Measurements from ENCODE around the gene NOTCH3. TPM values are rescaled to one million over a fixed set of nuclear protein-coding genes. Genes with fewer than 3 reads are reported as not detected.

The NOTCH3 gene
- polyA plus RNA-seq, 1 experiment = 37.6 TPM

GRCh38 chr19:15120135-15121026 is 80.4 kb downstream of the NOTCH3 start:
- no peaks in the 10 kb centered on the region for H3K27me3 ChIP-seq (ENCODE audit: control insufficient read depth, insufficient read depth, low read length)
- TF ChIP-seq CTCF (IDR thresholded peaks at IDR 0.05; ENCODE audit: insufficient read depth, low read depth, low read length) = no peak
- ChIA-PET CTCF (no interaction called here), POLR2A (no interaction called here)
- H3K4me3 ChIP-seq (ENCODE audit: low read depth, low read length) = no peak overlapping the region
- no peak for DNase-seq (ENCODE audit: low read depth)
- H3K36me3 ChIP-seq (ENCODE audit: control insufficient read depth, insufficient read depth, low read length) = peaks cover 39% of the 10 kb centered on the region

DNA sequence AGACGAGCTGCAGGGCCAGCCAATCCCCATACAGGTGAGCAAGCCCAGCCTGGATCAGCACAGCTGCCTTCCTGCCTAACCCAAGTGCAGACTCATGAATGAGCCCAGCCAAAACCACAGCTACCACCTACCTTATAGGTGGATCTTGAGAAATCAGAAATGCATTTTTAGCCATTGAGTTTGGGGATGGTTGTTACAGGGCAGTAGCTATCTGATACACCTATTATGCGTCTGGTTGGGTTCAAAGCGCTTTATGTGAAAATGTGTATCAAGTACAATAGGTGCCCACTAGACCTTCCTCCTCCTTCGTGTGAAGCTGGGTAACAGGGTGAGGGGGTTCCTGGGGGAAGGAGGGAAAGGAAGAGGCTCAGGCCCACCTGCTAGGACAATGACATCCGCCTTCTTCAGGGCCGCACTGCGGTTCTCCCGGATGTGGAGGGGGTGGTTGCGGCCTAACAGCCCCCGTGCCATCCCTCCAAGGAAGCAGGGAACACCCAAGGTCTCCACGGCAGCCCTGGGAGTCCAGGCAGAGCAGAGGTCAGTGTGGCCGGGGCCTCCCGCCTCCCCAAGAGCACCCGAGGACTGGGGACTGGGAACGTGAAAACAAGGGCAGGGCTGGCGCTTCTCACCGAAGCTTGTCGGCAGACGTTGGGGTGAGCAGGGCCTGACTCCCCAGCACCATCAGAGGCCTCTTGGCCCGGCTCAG is 81.9 kb downstream of the NOTCH3 start:
- H3K36me3 ChIP-seq (ENCODE audit: control insufficient read depth, insufficient read depth, low read length) = peaks cover 44% of the 10 kb centered on the region
- ChIA-PET CTCF (no interaction called here), POLR2A (no interaction called here)
- H3K27me3 ChIP-seq (ENCODE audit: control insufficient read depth, insufficient read depth, low read length) = no peaks in the 10 kb centered on the region
- no peak for DNase-seq (ENCODE audit: low read depth)
- no peak overlapping the region for H3K4me3 ChIP-seq (ENCODE audit: low read depth, low read length)
- no peak for TF ChIP-seq CTCF (IDR thresholded peaks at IDR 0.05; ENCODE audit: insufficient read depth, low read depth, low read length)

DNA sequence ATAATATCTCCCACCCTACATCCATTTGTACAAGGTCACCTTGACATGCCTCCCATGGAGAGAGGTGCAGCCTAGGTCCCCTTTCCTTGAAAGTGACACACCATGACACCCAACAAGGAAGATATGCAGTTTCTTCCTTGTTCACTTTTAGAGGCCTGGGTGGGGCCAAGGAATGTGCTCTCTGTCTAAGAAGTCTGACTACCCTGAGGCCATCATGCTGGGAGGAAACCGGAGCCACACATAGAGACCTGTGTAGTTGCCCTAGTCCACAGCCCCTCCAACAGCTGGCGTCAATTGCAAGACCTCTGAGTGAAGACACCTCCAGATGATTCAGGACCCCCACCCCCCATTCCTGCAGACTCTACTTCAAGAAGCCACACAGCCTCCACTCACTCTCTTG is 82.5 kb downstream of the NOTCH3 start:
- Histone ChIP-seq H3K36me3 (ENCODE audit: control insufficient read depth, insufficient read depth, low read length) (peaks cover 51% of the 10 kb centered on the region), H3K27me3 (ENCODE audit: control insufficient read depth, insufficient read depth, low read length) (no peaks in the 10 kb centered on the region), H3K4me3 (ENCODE audit: low read depth, low read length) (no peak overlapping the region)
- TF ChIP-seq CTCF (IDR thresholded peaks at IDR 0.05; ENCODE audit: insufficient read depth, low read depth, low read length) = no peak
- DNase-seq (ENCODE audit: low read depth) = no peak
- ChIA-PET CTCF (no interaction called here), POLR2A (no interaction called here)

DNA sequence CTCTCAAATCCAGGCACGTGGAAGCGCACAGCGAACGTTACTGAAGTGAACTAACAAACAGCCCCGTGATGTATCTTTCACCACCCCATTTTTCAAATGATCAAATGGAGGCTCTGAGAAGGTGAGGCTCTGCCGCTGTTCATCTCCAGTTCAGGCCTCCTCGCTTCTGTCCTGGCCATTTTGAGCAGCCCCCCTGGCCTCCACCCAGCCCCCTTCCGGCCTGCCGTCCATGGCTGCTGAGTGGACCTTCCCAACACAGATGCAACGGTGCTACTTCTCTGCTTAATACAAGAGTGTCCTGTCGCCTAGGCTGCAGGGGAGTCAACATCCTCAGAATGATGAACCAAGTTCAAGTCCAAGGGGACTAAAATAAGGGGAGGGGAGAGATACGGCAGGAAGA is 83.9 kb downstream of the NOTCH3 start:
- TF ChIP-seq CTCF (IDR thresholded peaks at IDR 0.05; ENCODE audit: insufficient read depth, low read depth, low read length) = no peak
- no peak for DNase-seq (ENCODE audit: low read depth)
- no peak overlapping the region for H3K4me3 ChIP-seq (ENCODE audit: low read depth, low read length)
- H3K36me3 ChIP-seq (ENCODE audit: control insufficient read depth, insufficient read depth, low read length) = peaks cover 52% of the 10 kb centered on the region
- POLR2A ChIA-PET = no interaction called here
- H3K27me3 ChIP-seq (ENCODE audit: control insufficient read depth, insufficient read depth, low read length) = no peaks in the 10 kb centered on the region
- CTCF ChIA-PET = no interaction called here

DNA sequence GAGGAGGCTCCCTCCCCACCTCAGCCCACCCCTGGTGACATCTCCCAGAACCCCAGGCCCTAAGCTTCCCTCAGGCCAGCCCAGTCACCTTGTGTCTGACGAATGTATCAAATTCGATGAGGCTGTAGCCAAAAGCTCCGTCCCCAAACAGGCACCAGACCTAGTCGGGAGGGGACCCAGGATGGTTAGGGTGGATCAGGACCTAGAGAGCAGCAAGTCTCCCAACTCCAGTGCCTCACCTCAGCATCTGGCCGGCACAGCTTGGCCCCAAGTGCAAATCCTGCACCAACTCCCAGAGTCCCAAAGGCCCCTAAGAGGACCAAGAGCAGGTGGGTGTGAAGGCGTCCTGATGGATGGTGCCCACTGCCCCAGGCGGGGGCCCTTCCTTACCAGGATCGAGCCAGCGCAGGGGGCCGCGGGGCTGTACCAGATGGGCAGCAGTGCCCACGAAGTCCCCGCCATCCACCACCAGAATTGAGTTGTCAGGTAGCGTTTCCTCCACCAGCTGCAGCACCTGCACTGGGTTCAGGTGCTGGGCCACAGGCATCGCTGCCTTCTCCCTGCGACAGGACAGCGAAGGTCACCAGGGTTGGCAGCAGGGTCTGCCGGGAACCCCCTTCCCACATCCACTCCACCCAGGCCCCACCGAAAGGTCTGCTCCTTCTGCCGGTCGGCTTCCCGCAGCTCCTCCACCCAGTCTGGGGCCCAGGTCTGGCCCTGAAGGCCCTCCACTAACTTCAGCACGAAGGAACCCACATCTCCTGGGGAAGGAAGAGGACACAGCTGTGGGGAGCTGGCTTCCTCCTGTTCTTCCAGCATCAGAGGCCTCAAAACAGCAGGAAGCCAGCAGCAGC is 84.8 kb downstream of the NOTCH3 start:
- no peaks in the 10 kb centered on the region for H3K27me3 ChIP-seq (ENCODE audit: control insufficient read depth, insufficient read depth, low read length)
- H3K36me3 ChIP-seq (ENCODE audit: control insufficient read depth, insufficient read depth, low read length) = peaks cover 61% of the 10 kb centered on the region
- no peak overlapping the region for H3K4me3 ChIP-seq (ENCODE audit: low read depth, low read length)
- ChIA-PET CTCF (interaction anchor here (0.8 to 1.2 kb wide), 2 partner anchors 8 to 14 kb away, joined by 3 read pairs; no protein-coding TSS in a partner anchor), POLR2A (no interaction called here)
- no peak for DNase-seq (ENCODE audit: low read depth)
- TF ChIP-seq CTCF (IDR thresholded peaks at IDR 0.05; ENCODE audit: insufficient read depth, low read depth, low read length) = no peak
